Mesenchymal stem cell (in vitro differentiated cells and primary cell): ENCODE data around the gene CCDC50.

Experiments used
- DNase-seq: peaks from one replicate; pipeline ENCODE4 v3.0.0-alpha.2; 2013
- H2AFZ ChIP-seq: one replicate; pipeline ENCODE4 v1.6.1; 2013; ENCODE audit warnings: low read depth, mild to moderate bottlenecking, control low read depth, inconsistent platforms, low read length, moderate library complexity
- H2AK5ac ChIP-seq: 2 replicates; pipeline ENCODE4 v1.6.1; 2013; ENCODE audit warnings: low read length, moderate library complexity, mild to moderate bottlenecking, inconsistent platforms; ENCODE audit not compliant: severe bottlenecking
- H2BK120ac ChIP-seq: one replicate; pipeline ENCODE4 v1.6.1; 2013; ENCODE audit warnings: low read depth, mild to moderate bottlenecking, inconsistent platforms, low read length, moderate library complexity
- H2BK12ac ChIP-seq, 2 experiments: one replicate each; pipeline ENCODE4 v1.6.1; 2013; ENCODE audit warnings: inconsistent platforms in 2 of 2, low read length in 2 of 2, mild to moderate bottlenecking in 2 of 2, moderate library complexity in 2 of 2, control low read depth in 1 of 2
- H2BK15ac ChIP-seq: one replicate; pipeline ENCODE4 v1.6.1; 2013; ENCODE audit warnings: mild to moderate bottlenecking, low read depth, inconsistent platforms; ENCODE audit not compliant: poor library complexity, severe bottlenecking
- H2BK5ac ChIP-seq: 2 replicates; pipeline ENCODE4 v1.6.1; 2013; ENCODE audit warnings: low read depth, mild to moderate bottlenecking, low read length, control low read depth, inconsistent platforms; ENCODE audit not compliant: poor library complexity, severe bottlenecking
- H3K14ac ChIP-seq, 2 experiments: one replicate each; pipeline ENCODE4 v1.6.1; 2013; ENCODE audit warnings: inconsistent platforms in 2 of 2, low read length in 2 of 2, control low read depth in 1 of 2, mild to moderate bottlenecking in 1 of 2, moderate library complexity in 1 of 2
- H3K18ac ChIP-seq, 2 experiments: one replicate each; pipeline ENCODE4 v1.6.1; 2013; ENCODE audit warnings: inconsistent platforms in 2 of 2, low read length in 2 of 2, control low read depth in 1 of 2, low read depth in 1 of 2, mild to moderate bottlenecking in 1 of 2
- H3K23ac ChIP-seq, 2 experiments: one replicate each; pipeline ENCODE4 v1.6.1; 2013; ENCODE audit warnings: inconsistent platforms in 2 of 2, low read length in 2 of 2, mild to moderate bottlenecking in 2 of 2, moderate library complexity in 2 of 2, control low read depth in 1 of 2
- H3K27ac ChIP-seq: 2 replicates; pipeline ENCODE4 v1.5.1; 2013; ENCODE audit warnings: mild to moderate bottlenecking, moderate library complexity, low read length, control low read depth, inconsistent platforms; ENCODE audit not compliant: poor library complexity, severe bottlenecking
- H3K27me3 ChIP-seq, 2 experiments: 2 replicates each; pipeline versions ENCODE4 v1.6.1 to v1.7.0; 2013; ENCODE audit warnings: low read length in 2 of 2, mild to moderate bottlenecking in 2 of 2, moderate library complexity in 2 of 2, control low read depth in 1 of 2, inconsistent platforms in 1 of 2; ENCODE audit not compliant: control insufficient read depth in 1 of 2, insufficient read depth in 1 of 2
- H3K36me3 ChIP-seq, 2 experiments: 2 replicates each; pipeline versions ENCODE4 v1.6.1 to v1.7.0; 2013; ENCODE audit warnings: low read length in 2 of 2, control low read depth in 1 of 2, inconsistent platforms in 1 of 2, low read depth in 1 of 2, mild to moderate bottlenecking in 1 of 2; ENCODE audit not compliant: insufficient read depth in 2 of 2, control insufficient read depth in 1 of 2
- H3K4ac ChIP-seq, 2 experiments: one replicate each; pipeline ENCODE4 v1.6.1; 2013; ENCODE audit warnings: inconsistent platforms in 2 of 2, low read length in 2 of 2, mild to moderate bottlenecking in 2 of 2, moderate library complexity in 2 of 2, control low read depth in 1 of 2, low read depth in 1 of 2
- H3K4me1 ChIP-seq: 2 replicates; pipeline ENCODE4 v1.6.1; 2013; ENCODE audit warnings: low read depth, low read length, control low read depth; ENCODE audit not compliant: control insufficient read depth, insufficient read depth
- H3K4me2 ChIP-seq: 2 replicates; pipeline ENCODE4 v1.6.1; 2013; ENCODE audit warnings: low read length, mild to moderate bottlenecking, inconsistent platforms; ENCODE audit not compliant: poor library complexity, severe bottlenecking
- H3K4me3 ChIP-seq, 2 experiments: 2 replicates each; pipeline versions ENCODE4 v1.5.1 to v1.7.0; 2013; ENCODE audit warnings: low read length in 2 of 2, mild to moderate bottlenecking in 2 of 2, control low read depth in 1 of 2, low read depth in 1 of 2; ENCODE audit not compliant: insufficient read depth in 1 of 2
- H3K79me1 ChIP-seq: replicated peaks from 2 replicates; pipeline ENCODE4 v1.6.1; 2013; ENCODE audit warnings: mild to moderate bottlenecking, control low read depth, low read length, inconsistent platforms; ENCODE audit not compliant: poor library complexity, severe bottlenecking
- H3K9ac ChIP-seq: 2 replicates; pipeline ENCODE4 v1.7.0; 2013; ENCODE audit warnings: mild to moderate bottlenecking, low read length, moderate library complexity
- H3K9me3 ChIP-seq: 2 replicates; pipeline ENCODE4 v1.7.0; 2013; ENCODE audit warnings: mild to moderate bottlenecking, low read length; ENCODE audit not compliant: control insufficient read depth
- H4K8ac ChIP-seq: one replicate; pipeline ENCODE4 v1.6.1; 2013; ENCODE audit warnings: inconsistent platforms, mild to moderate bottlenecking, low read length, moderate library complexity
- H4K91ac ChIP-seq: one replicate; pipeline ENCODE4 v1.6.1; 2013; ENCODE audit warnings: mild to moderate bottlenecking, low read length, inconsistent platforms
- WGBS: methylation state at CpG from one replicate; pipeline ENCODE4 v1.1.7; 2013; ENCODE audit warnings: mixed read lengths; 5-methylcytosine and 5-hydroxymethylcytosine counted together

CCDC50 gene

DNA sequence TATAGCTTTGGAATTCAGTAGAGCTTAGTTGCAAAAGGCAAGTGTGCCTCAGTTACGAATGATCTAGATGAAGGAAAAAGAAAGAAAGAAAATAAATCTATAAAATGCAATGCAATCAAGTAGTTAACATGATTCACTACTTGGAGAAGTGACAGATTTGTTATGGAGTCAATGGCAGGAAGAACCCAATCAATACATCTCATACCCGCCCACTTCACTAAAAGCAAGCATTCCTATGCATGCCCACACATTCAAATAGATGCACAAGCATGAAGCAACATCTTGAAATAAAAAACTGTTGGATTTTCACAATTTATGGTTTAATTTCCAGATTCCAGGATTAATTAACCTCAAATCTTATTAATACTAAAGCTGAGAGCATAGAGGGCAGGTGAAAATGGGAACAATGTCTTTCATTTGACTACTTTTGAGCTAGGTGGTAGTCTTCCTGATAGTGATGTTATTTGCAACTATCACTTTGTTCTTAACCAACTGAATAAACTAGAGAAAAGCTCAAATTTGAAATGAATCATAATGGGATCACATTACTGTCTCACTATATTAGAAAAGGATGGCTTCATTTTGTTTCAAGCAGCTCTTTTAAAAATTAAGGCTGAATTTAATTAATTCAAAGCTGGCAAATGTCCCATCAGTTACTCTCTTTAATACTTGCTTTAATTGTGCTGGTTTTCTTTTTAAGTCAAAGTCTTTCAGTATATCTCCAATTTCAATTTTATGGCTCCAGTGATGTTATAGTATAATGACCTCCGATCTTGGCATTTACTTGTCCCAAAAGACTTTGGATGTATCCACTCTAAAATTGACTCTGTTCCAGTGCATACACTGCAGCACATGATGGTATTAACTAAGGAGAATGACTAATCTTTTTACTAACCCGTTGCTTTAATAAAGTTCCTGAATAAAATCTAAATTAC, 46.7 kb upstream of the CCDC50 start:
- Histone ChIP-seq H2BK120ac (no peak overlapping the region), H3K18ac (no peak overlapping the region), H2BK15ac (no peak overlapping the region), H3K4me1 (no peaks in the 10 kb centered on the region), H2AFZ (no peak overlapping the region), H4K91ac (no peak overlapping the region), H3K27ac (no peak overlapping the region), H3K79me1 (no peaks in the 10 kb centered on the region), H3K4ac (no peak overlapping the region), H3K36me3 (no peaks in the 10 kb centered on the region), H2BK5ac (no peak overlapping the region), H3K23ac (no peak overlapping the region), H2BK12ac (no peak overlapping the region), H3K14ac (no peak overlapping the region), H3K27me3 (no peaks in the 10 kb centered on the region), H3K4me3 (peak overlapping the region in 1 of 2 experiments; percentile 13), H3K9ac (peak overlapping the region; percentile 57), H4K8ac (no peak overlapping the region), H2AK5ac (no peak overlapping the region), H3K4me2 (no peak overlapping the region), H3K9me3 (no peaks in the 10 kb centered on the region)
- DNase-seq: no peak
- 100% methylated on average over 2 of the region's 4 CpGs for WGBS

DNA sequence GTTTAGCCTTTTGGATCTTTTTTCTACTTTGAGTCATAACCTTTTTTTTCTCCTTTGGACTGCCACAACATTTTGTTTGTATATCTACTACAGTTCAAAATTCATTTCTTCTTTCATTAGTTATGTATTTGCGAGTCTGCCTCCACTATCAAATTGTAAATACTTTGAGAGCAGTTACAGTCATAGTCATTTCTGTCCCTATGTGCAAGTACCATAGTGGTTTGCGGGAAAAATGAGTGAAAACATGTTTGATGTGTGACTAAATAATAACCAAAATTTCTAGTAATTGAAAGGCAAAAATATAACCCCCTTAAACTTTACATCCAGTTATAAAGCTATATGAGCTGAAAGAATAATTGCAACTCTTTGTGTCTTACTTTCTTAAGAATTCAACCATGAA, 45.8 kb upstream of the CCDC50 start:
- no peak for DNase-seq
- WGBS: 100% methylated on average over 1 of the region's 2 CpGs

DNA sequence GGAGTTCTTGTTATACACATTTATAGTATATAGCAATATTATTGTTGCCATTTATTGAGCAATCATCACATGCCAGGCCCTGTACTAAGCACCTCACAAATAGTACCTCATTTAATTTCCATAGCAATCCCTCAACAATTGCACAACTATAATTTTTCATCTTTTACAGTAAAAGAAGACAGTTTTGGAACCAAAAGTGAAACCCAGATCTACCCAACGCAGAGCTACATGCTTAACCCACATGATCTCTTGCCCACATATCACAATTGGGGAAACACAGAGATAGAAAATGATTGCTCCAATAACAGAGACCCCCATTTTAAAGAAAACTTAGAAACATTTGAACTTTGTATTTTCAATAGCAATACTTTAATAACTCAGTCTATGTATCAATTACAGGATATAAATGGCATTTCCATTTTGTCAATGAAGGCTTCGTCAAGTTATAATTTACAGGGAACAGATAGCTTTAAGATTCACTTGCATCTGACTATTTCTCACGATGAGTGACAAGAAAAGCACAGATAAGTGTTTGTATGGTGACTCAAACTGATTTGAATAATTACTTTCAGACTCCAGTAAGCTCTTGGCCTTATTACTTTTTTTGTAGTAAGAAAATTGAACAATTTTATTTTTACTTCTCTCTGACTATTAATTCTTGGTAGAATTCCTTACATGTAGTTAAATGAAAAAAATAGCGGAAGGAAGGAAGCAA, 38.7 kb upstream of the CCDC50 start:
- Histone ChIP-seq H3K9me3 (no peaks in the 10 kb centered on the region), H2BK15ac (no peak overlapping the region), H2BK12ac (no peak overlapping the region), H3K23ac (no peak overlapping the region), H3K4me3 (peak overlapping the region in 1 of 2 experiments; percentile 66), H2BK120ac (no peak overlapping the region), H2AK5ac (no peak overlapping the region), H3K36me3 (no peaks in the 10 kb centered on the region), H3K14ac (no peak overlapping the region), H3K4me2 (no peak overlapping the region), H3K79me1 (no peaks in the 10 kb centered on the region), H3K18ac (no peak overlapping the region), H4K91ac (no peak overlapping the region), H3K4me1 (no peaks in the 10 kb centered on the region), H3K27me3 (no peaks in the 10 kb centered on the region), H2AFZ (no peak overlapping the region), H4K8ac (no peak overlapping the region), H3K4ac (no peak overlapping the region), H3K27ac (no peak overlapping the region), H2BK5ac (no peak overlapping the region), H3K9ac (peak overlapping the region; percentile 91)
- WGBS: 98% methylated on average over 3 of the region's 4 CpGs
- DNase-seq: no peak

More for the DNA sequence above, 45.8 kb upstream of the CCDC50 start:
- Histone ChIP-seq H2AK5ac (no peak overlapping the region), H2BK12ac (no peak overlapping the region), H3K36me3 (no peaks in the 10 kb centered on the region), H2BK15ac (no peak overlapping the region), H3K18ac (no peak overlapping the region), H3K9me3 (no peaks in the 10 kb centered on the region), H4K91ac (no peak overlapping the region), H4K8ac (no peak overlapping the region), H3K4me1 (no peaks in the 10 kb centered on the region), H3K4ac (no peak overlapping the region), H2AFZ (no peak overlapping the region), H3K4me3 (peak overlapping the region in 1 of 2 experiments; percentile 8), H3K4me2 (no peak overlapping the region), H3K27me3 (no peaks in the 10 kb centered on the region), H3K79me1 (no peaks in the 10 kb centered on the region), H2BK5ac (no peak overlapping the region), H3K9ac (peak overlapping the region; percentile 57), H3K27ac (no peak overlapping the region), H3K23ac (no peak overlapping the region), H3K14ac (no peak overlapping the region), H2BK120ac (no peak overlapping the region)
